ENCODE measurements around the gene PRKCE.

- TF ChIP-seq SUZ12 (IDR thresholded peaks at IDR 0.05; ENCODE audit: low read length): no peak
- no peak for TF ChIP-seq CTCF (IDR thresholded peaks at IDR 0.05; ENCODE audit: control extremely low read depth in 1 of 3, insufficient read depth in 1 of 3, low read depth in 1 of 3, low read length in 3 of 3)
- no peak for TF ChIP-seq POU5F1 (IDR thresholded peaks at IDR 0.05; ENCODE audit: low read depth, low read length)
- TF ChIP-seq YY1 (IDR thresholded peaks at IDR 0.05; ENCODE audit: low read depth, low read length): no peak
- TF ChIP-seq MAX (IDR thresholded peaks at IDR 0.05): no peak
- no peak for TF ChIP-seq EP300 (IDR thresholded peaks at IDR 0.05; ENCODE audit: borderline replicate concordance in 1 of 2, low read depth in 2 of 2, low read length in 2 of 2)
- no peak for TF ChIP-seq JUN (IDR thresholded peaks at IDR 0.05; ENCODE audit: low read depth, low read length)
- no peak for TF ChIP-seq POLR2AphosphoS5 (IDR thresholded peaks at IDR 0.05; ENCODE audit: low read depth, low read length)
- no peak for TF ChIP-seq RAD21 (IDR thresholded peaks at IDR 0.05 in 1 of 2, conservative IDR thresholded peaks at IDR 0.05 in 1 of 2; ENCODE audit: low read depth in 2 of 2, low read length in 2 of 2)
- TF ChIP-seq MAFK (IDR thresholded peaks at IDR 0.05; ENCODE audit: low read depth, low read length): no peak
- no peak for TF ChIP-seq ZNF274 (IDR thresholded peaks at IDR 0.05; ENCODE audit: borderline replicate concordance, extremely low read depth, low read length)
- no peak for TF ChIP-seq POLR2A (IDR thresholded peaks at IDR 0.05; ENCODE audit: control extremely low read depth in 1 of 2, low read depth in 2 of 2, low read length in 2 of 2)
- no peak for TF ChIP-seq CEBPB (IDR thresholded peaks at IDR 0.05; ENCODE audit: low read depth, low read length)
Observed at GRCh38 chr2:46171996-46172546, 520.6 kb downstream of the PRKCE start.
